HCT116 (cell line): ENCODE measurements around the gene PTGER4.
"Not testable (repeated sequence)": the region's sequence is repeated elsewhere in the genome, so short reads cannot be mapped to it uniquely, and the experiment has no call there.

Experiments used
- ATF3 ChIP-seq: IDR thresholded peaks from 2 replicates; pipeline ENCODE4 v1.6.1; 2012
- CTCF ChIP-seq, 3 experiments: fragments of 200-600 bp in 1 of 3; sonication (generic) in 1 of 3; IDR thresholded peaks in 2 of 3; conservative IDR thresholded peaks in 1 of 3; 2 replicates each; pipeline ENCODE4 v1.5.1; 2012 to 2017; ENCODE audit warnings: low read depth in 2 of 3, low read length in 2 of 3, antibody characterized with exemption in 1 of 3, borderline replicate concordance in 1 of 3, control low read depth in 1 of 3, mild to moderate bottlenecking in 1 of 3, mixed read lengths in 1 of 3, mixed run types in 1 of 3, moderate library complexity in 1 of 3; ENCODE audit not compliant: insufficient read depth in 1 of 3
- JUND ChIP-seq: IDR thresholded peaks from 2 replicates; pipeline ENCODE4 v1.6.1; 2012
- MAX ChIP-seq: IDR thresholded peaks from 2 replicates; pipeline ENCODE4 v1.6.1; 2012
- POLR2A ChIP-seq: IDR thresholded peaks from 2 replicates; pipeline ENCODE4 v1.7.0; 2011; ENCODE audit warnings: borderline replicate concordance; ENCODE audit not compliant: insufficient read depth, insufficient read length; ENCODE audit errors: extremely low read depth
- RAD21 ChIP-seq: IDR thresholded peaks from 2 replicates; pipeline ENCODE4 v1.6.1; 2012; ENCODE audit warnings: low read depth, mild to moderate bottlenecking
- SIN3A ChIP-seq: IDR thresholded peaks from 2 replicates; pipeline ENCODE4 v1.6.1; 2012; ENCODE audit warnings: low read depth
- ZBTB33 ChIP-seq: IDR thresholded peaks from 2 replicates; pipeline ENCODE4 v1.6.1; 2011; ENCODE audit warnings: mild to moderate bottlenecking, low read length, moderate library complexity; ENCODE audit not compliant: insufficient replicate concordance; ENCODE audit errors: extremely low read depth
- ZFX ChIP-seq: fragments of 450-650 bp; IDR thresholded peaks from 2 replicates; pipeline ENCODE4 v1.6.1; 2017

- TF ChIP-seq POLR2A; ZFX; CTCF (IDR thresholded peaks at IDR 0.05 in 2 of 3, conservative IDR thresholded peaks at IDR 0.05 in 1 of 3; ENCODE audit: borderline replicate concordance in 1 of 3, insufficient read depth in 1 of 3, low read depth in 2 of 3, low read length in 2 of 3); JUND; RAD21; ATF3; SIN3A; ZBTB33; MAX: not testable (repeated sequence)
Measured at GRCh38 chr5:40656091-40656490, 23.6 kb upstream of the PTGER4 start.
